ENCODE data around the gene TIGAR. TPM values are rescaled to one million over a fixed set of nuclear protein-coding genes. Genes with fewer than 3 reads are reported as not detected.

The TIGAR gene
- total RNA-seq, 1 donor from 2014 or later, result 21.9 TPM

GRCh38 chr12:4279198-4279690 is 41.8 kb upstream of the TIGAR start:
- Mint-ChIP-seq H3K27ac (ENCODE audit: unreplicated experiment) (no peak overlapping the region), H3K4me3 (ENCODE audit: unreplicated experiment) (peak overlapping the region; percentile 3), H3K4me1 (ENCODE audit: unreplicated experiment) (peaks cover 49% of the 10 kb centered on the region), H3K36me3 (ENCODE audit: low read depth, unreplicated experiment) (peaks cover 40% of the 10 kb centered on the region), H3K9me3 (ENCODE audit: unreplicated experiment) (no peaks in the 10 kb centered on the region), H3K27me3 (ENCODE audit: unreplicated experiment) (peaks cover 11% of the 10 kb centered on the region)
- TF ChIP-seq CTCF (IDR thresholded peaks at IDR 0.05; ENCODE audit: unreplicated experiment), result no peak
- no peak for DNase-seq (ENCODE audit: low spot score)

- DNase-seq (ENCODE audit: low spot score), result no peak
- H3K27me3 Mint-ChIP-seq (ENCODE audit: unreplicated experiment), result peaks cover 7% of the 10 kb centered on the region
- no peak overlapping the region for H3K27ac Mint-ChIP-seq (ENCODE audit: unreplicated experiment)
- H3K4me1 Mint-ChIP-seq (ENCODE audit: unreplicated experiment), result peaks cover 51% of the 10 kb centered on the region
- no peaks in the 10 kb centered on the region for H3K9me3 Mint-ChIP-seq (ENCODE audit: unreplicated experiment)
- peak overlapping the region; percentile 37 for H3K4me3 Mint-ChIP-seq (ENCODE audit: unreplicated experiment)
- TF ChIP-seq CTCF (IDR thresholded peaks at IDR 0.05; ENCODE audit: unreplicated experiment), result no peak
- peaks cover 48% of the 10 kb centered on the region for H3K36me3 Mint-ChIP-seq (ENCODE audit: low read depth, unreplicated experiment)
Observed at GRCh38 chr12:4280351-4281163, 40.5 kb upstream of the TIGAR start.

- no peak for TF ChIP-seq CTCF (IDR thresholded peaks at IDR 0.05; ENCODE audit: unreplicated experiment)
- H3K27ac Mint-ChIP-seq (ENCODE audit: unreplicated experiment), result no peak overlapping the region
- no peaks in the 10 kb centered on the region for H3K9me3 Mint-ChIP-seq (ENCODE audit: unreplicated experiment)
- H3K27me3 Mint-ChIP-seq (ENCODE audit: unreplicated experiment), result peaks cover 1% of the 10 kb centered on the region
- peaks cover 55% of the 10 kb centered on the region for H3K36me3 Mint-ChIP-seq (ENCODE audit: low read depth, unreplicated experiment)
- H3K4me1 Mint-ChIP-seq (ENCODE audit: unreplicated experiment), result peaks cover 48% of the 10 kb centered on the region
- no peak overlapping the region for H3K4me3 Mint-ChIP-seq (ENCODE audit: unreplicated experiment)
- no peak for DNase-seq (ENCODE audit: low spot score)
Observed at GRCh38 chr12:4281173-4281654, 39.8 kb upstream of the TIGAR start.

GRCh38 chr12:4282103-4282891 is 38.7 kb upstream of the TIGAR start:
- Mint-ChIP-seq H3K36me3 (ENCODE audit: low read depth, unreplicated experiment) (peaks cover 54% of the 10 kb centered on the region), H3K4me3 (ENCODE audit: unreplicated experiment) (peak overlapping the region; percentile 59), H3K27ac (ENCODE audit: unreplicated experiment) (no peak overlapping the region), H3K27me3 (ENCODE audit: unreplicated experiment) (peaks cover 4% of the 10 kb centered on the region), H3K4me1 (ENCODE audit: unreplicated experiment) (peaks cover 46% of the 10 kb centered on the region), H3K9me3 (ENCODE audit: unreplicated experiment) (no peaks in the 10 kb centered on the region)
- no peak for TF ChIP-seq CTCF (IDR thresholded peaks at IDR 0.05; ENCODE audit: unreplicated experiment)
- no peak for DNase-seq (ENCODE audit: low spot score)

Data from endothelial cell (in vitro differentiated cells).